Nephron progenitor cell (in vitro differentiated cells): Measurements from ENCODE around the gene BCL3.
A peak's percentile ranks its signal among the peaks of the same experiment; 100 is the strongest.

ENCODE experiments used
- DNase-seq: peaks from one replicate; pipeline ENCODE4 v3.0.0; 2021
- H3K27ac Mint-ChIP-seq: 2 replicates; pipeline ENCODE4 v1.8.0; 2021; ENCODE audit warnings: mild to moderate bottlenecking, moderate library complexity, mixed read lengths
- H3K27me3 Mint-ChIP-seq: 2 replicates; pipeline ENCODE4 v1.8.0; 2021; ENCODE audit warnings: mild to moderate bottlenecking, low read depth, mixed read lengths; ENCODE audit not compliant: poor library complexity
- H3K36me3 Mint-ChIP-seq: 2 replicates; pipeline ENCODE4 v1.8.0; 2021; ENCODE audit warnings: low read depth, mixed read lengths
- H3K4me1 Mint-ChIP-seq: 2 replicates; pipeline ENCODE4 v1.8.0; 2021; ENCODE audit warnings: mixed read lengths
- H3K4me3 Mint-ChIP-seq: 2 replicates; pipeline ENCODE4 v1.8.0; 2021; ENCODE audit warnings: mild to moderate bottlenecking, moderate library complexity, mixed read lengths
- H3K9me3 Mint-ChIP-seq: 2 replicates; pipeline ENCODE4 v1.8.0; 2021; ENCODE audit warnings: mild to moderate bottlenecking, moderate library complexity, mixed read lengths
- TF ChIP-seq, protein P1 (sequence below): fragments of 200-600 bp; sonication (generic); IDR thresholded peaks from 2 replicates; pipeline ENCODE4 v1.5.0; 2021; ENCODE audit warnings: antibody characterized with exemption

Gene BCL3

DNA sequence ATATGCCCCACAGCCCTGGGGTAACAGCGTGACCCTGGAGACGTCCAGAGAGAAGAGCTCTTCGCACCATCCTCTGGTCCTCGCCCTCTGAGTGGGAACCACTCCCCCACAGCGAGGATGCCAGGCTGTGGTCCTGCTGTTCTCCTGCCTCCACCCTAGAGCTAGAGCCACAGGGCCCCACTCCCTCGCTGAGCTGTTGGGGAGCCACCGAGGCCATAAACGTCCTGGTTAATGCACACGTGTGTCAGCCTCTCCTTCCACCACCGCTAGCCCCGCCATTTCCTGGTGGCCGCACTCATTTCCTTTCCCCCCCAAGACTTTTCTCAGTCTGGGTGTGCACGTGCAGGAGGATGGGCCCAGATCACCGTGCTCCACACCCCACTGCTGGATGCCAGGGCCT lies 38.0 kb upstream of the BCL3 start:
- DNase-seq, result no peak
- TF ChIP-seq, protein P1, sequence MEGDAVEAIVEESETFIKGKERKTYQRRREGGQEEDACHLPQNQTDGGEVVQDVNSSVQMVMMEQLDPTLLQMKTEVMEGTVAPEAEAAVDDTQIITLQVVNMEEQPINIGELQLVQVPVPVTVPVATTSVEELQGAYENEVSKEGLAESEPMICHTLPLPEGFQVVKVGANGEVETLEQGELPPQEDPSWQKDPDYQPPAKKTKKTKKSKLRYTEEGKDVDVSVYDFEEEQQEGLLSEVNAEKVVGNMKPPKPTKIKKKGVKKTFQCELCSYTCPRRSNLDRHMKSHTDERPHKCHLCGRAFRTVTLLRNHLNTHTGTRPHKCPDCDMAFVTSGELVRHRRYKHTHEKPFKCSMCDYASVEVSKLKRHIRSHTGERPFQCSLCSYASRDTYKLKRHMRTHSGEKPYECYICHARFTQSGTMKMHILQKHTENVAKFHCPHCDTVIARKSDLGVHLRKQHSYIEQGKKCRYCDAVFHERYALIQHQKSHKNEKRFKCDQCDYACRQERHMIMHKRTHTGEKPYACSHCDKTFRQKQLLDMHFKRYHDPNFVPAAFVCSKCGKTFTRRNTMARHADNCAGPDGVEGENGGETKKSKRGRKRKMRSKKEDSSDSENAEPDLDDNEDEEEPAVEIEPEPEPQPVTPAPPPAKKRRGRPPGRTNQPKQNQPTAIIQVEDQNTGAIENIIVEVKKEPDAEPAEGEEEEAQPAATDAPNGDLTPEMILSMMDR, result no peak
- no peaks in the 10 kb centered on the region for H3K4me1 Mint-ChIP-seq
- peaks cover 12% of the 10 kb centered on the region for H3K27me3 Mint-ChIP-seq
- peaks cover 16% of the 10 kb centered on the region for H3K9me3 Mint-ChIP-seq
- no peak overlapping the region for H3K4me3 Mint-ChIP-seq
- peak overlapping the region; percentile 65 for H3K27ac Mint-ChIP-seq
- no peaks in the 10 kb centered on the region for H3K36me3 Mint-ChIP-seq

DNA sequence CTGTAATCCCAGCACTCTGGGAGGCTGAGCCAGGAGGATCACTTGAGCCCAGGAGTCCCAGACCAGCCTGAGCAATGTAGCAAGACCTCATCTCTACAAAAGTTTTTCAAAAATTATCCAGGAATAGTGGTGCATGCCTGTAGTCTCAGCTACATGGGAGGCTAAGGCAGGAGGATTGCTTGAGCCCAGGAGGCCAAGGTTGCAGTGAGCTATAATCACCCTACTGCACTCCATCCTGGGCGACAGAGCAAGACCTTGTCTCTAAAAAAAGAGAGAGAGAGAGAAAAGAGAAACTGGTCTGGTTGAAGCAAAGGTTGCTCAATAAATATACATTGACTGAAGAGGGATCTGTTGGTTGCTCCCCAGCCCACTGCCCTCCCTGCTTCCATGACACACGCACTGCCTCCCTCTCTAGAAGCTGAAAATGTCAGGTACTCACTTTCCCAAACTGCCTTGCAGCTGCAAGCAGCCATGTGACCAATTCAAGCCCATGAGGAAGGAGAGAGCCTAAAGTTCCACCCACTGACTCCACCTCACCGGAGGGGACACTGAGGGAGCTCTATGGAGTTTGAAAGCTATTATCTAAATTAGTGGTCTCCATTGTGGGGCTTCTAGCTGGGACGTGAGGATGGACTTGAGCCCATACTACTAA lies 35.5 kb upstream of the BCL3 start:
- Mint-ChIP-seq H3K4me3 (no peak overlapping the region), H3K4me1 (peaks cover 1% of the 10 kb centered on the region), H3K27me3 (peaks cover 5% of the 10 kb centered on the region), H3K36me3 (no peaks in the 10 kb centered on the region), H3K27ac (no peak overlapping the region), H3K9me3 (peaks cover 18% of the 10 kb centered on the region)
- TF ChIP-seq, protein P1, result no peak
- no peak for DNase-seq

DNA sequence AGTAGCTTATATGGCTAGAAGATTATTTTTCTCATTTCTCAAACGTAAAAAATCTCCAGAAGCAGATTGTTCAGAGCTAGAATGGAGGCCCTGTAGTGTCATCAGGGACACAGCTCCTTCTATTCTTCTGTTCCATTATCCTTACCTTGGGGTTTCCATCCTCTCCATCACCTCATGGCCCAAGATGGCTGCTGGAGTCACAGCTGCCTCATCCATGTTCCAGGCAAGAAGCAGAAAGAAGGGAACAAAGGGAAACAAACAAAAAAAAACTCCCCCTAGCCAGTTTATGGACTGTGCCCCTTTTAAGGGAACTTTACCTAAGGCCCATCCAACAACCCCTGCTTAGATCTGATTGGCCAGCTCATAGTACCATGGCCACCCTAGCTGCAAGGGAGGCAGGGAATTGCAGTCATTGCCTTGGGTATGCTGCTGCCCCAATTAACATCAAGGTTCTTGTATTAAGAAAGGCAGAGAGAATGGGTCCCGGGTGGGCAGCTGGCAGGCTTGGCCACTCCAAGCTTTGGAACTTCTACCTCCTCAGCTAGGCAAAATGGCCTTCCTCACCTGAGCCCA lies 33.8 kb upstream of the BCL3 start:
- DNase-seq, result no peak
- Mint-ChIP-seq H3K4me3 (no peak overlapping the region), H3K36me3 (no peaks in the 10 kb centered on the region), H3K9me3 (peaks cover 18% of the 10 kb centered on the region), H3K27ac (no peak overlapping the region), H3K27me3 (peaks cover 9% of the 10 kb centered on the region), H3K4me1 (peaks cover 17% of the 10 kb centered on the region)
- TF ChIP-seq, protein P1, result no peak

DNA sequence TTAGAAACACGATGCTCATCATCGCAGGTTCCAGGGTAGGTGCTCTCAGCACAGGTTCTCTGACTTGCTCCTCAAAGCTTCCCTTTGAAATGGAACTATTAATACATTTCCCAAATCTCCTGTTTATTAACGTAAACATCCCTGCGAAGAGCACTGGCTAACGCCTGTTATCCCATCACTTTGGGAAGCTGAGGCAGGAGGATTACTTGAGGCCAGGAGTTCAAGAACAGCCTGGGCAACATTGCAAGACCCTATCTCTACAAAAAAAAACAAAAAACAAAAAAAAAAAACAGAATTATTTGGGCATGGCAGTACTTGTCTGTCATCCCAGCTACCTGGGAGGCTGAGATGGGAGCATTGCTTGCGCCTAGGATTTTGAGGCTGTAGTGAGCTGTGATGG lies 30.9 kb upstream of the BCL3 start:
- TF ChIP-seq, protein P1, result no peak
- Mint-ChIP-seq H3K27me3 (peaks cover 9% of the 10 kb centered on the region), H3K4me3 (no peak overlapping the region), H3K9me3 (peaks cover 18% of the 10 kb centered on the region), H3K36me3 (no peaks in the 10 kb centered on the region), H3K27ac (no peak overlapping the region), H3K4me1 (peaks cover 34% of the 10 kb centered on the region)
- DNase-seq, result no peak

DNA sequence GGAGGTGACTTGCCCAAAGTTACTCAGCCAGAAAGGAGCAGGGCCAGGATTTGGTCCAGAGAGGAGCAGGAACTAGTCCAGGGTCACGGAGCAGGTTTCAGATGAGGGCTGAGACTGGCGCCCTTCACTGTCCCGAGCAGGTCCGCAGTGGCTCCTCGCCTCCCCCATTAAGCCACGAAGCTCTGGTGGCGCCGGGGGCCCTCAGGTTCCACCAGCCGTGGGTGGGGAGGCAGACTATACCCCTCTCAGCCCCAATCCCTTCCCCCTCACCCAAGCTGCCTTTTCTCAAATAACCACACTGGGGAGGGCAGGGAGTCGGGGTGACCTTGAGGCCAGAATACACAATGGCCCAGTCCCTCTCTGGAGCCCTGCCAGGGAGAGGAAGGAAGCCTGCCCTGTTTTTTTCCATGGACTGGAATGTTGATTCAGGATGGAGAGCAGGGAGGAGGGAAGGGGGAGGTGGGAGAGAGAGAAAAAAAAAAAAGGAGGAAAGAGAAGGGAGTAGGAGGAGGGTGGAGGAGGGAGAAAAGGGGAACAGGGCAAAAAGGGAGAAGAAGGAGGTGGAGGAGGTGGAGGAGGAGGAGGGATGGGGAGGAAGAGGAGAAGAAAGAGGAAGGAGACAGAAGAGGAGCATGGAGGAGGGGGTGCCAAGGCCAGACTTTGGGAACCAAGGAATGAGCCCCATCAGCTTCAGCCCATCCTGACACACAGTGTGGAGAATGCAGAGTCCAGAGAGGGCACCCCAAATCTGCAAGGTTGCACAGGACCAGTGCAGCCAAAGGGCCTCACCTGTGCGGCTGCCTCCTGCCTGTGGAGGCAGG lies 29.9 kb upstream of the BCL3 start:
- H3K27ac Mint-ChIP-seq, result peak overlapping the region; percentile 95

More for the DNA sequence above, 29.9 kb upstream of the BCL3 start:
- DNase-seq, result peak; percentile 31
- Mint-ChIP-seq H3K27me3 (peaks cover 17% of the 10 kb centered on the region), H3K4me1 (peaks cover 40% of the 10 kb centered on the region), H3K4me3 (peak overlapping the region; percentile 49), H3K9me3 (peaks cover 18% of the 10 kb centered on the region), H3K36me3 (no peaks in the 10 kb centered on the region)
- TF ChIP-seq, protein P1, result no peak
